Calu3 (cell line): Measurements from ENCODE around the gene DGKG. TPM values are rescaled to one million over a fixed set of nuclear protein-coding genes. Genes with fewer than 3 reads are reported as not detected.

Experiments used
- BruUV-seq: library from RNA; stranded (reverse); fragments of 400-500 nt; replicated peaks from 2 replicates; lab custom pipeline; 2021; lab: Mats Ljungman, UMichigan
- CTCF ChIA-PET: fragments of 300-600 bp; sonication (Branson Sonifier 250); formaldehyde crosslinking; loops from one replicate; lab custom pipeline; 2022; ENCODE audit warnings: antibody characterized with exemption; lab: Charles Lee
- DNase-seq: peaks from one replicate; pipeline ENCODE4 v3.0.0; 2022
- H3K27ac Mint-ChIP-seq: one replicate; pipeline ENCODE4 v1.8.0; 2022; ENCODE audit warnings: mixed read lengths; ENCODE audit not compliant: unreplicated experiment
- H3K27me3 Mint-ChIP-seq: one replicate; pipeline ENCODE4 v1.8.0; 2022; ENCODE audit warnings: mixed read lengths; ENCODE audit not compliant: unreplicated experiment
- H3K36me3 Mint-ChIP-seq: one replicate; pipeline ENCODE4 v1.8.0; 2022; ENCODE audit warnings: mild to moderate bottlenecking, moderate library complexity, mixed read lengths; ENCODE audit not compliant: insufficient read depth, unreplicated experiment
- H3K4me1 Mint-ChIP-seq: one replicate; pipeline ENCODE4 v1.8.0; 2022; ENCODE audit warnings: mild to moderate bottlenecking, low read depth, mixed read lengths; ENCODE audit not compliant: unreplicated experiment
- H3K4me3 Mint-ChIP-seq: one replicate; pipeline ENCODE4 v1.8.0; 2022; ENCODE audit warnings: mild to moderate bottlenecking, low read depth, moderate library complexity, mixed read lengths; ENCODE audit not compliant: unreplicated experiment
- H3K9me3 Mint-ChIP-seq: one replicate; pipeline ENCODE4 v1.8.0; 2022; ENCODE audit warnings: low read depth, mixed read lengths; ENCODE audit not compliant: unreplicated experiment
- intact Hi-C: fragments of 100-400 bp; cut with micrococcal nuclease; formaldehyde crosslinking; loops from one replicate; pipeline ENCODE4 v1.10.0; 2022; ENCODE audit not compliant: unreplicated experiment
- total RNA-seq: library from RNA; stranded (reverse); gene quantifications from 2 replicates; pipeline ENCODE4 v1.2.3, GENCODE V29; 2022
- TF ChIP-seq, protein P1 (sequence below): fragments of 200-600 bp; IDR thresholded peaks from one replicate; pipeline ENCODE4 v1.8.0; 2022; ENCODE audit warnings: antibody characterized with exemption; ENCODE audit not compliant: unreplicated experiment

The DGKG gene
- total RNA-seq, 1 experiment from 2014 or later = 5.7 TPM

DNA sequence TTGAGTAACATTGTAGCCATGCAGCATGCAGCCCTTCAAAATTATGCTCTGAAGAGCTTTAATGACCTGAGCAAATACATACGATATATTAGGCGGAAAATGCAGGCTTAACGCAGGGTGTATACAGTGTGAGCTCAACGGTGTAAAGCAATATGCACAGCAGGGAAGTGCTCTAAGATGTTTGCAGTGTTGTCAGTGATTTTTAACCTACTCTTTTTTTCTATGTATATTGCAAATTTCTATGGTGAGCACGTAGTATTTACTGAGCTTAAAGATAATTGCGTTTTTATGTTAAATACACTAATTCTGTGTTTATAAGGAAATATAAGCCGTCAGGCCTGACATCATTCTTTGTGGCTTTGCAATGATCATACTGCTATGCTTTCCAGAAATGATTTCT is 42.1 kb downstream of the DGKG start:
- intact Hi-C loops = no loop called here
- no peak for DNase-seq
- no peak overlapping the region for H3K4me3 Mint-ChIP-seq
- TF ChIP-seq, protein P1, sequence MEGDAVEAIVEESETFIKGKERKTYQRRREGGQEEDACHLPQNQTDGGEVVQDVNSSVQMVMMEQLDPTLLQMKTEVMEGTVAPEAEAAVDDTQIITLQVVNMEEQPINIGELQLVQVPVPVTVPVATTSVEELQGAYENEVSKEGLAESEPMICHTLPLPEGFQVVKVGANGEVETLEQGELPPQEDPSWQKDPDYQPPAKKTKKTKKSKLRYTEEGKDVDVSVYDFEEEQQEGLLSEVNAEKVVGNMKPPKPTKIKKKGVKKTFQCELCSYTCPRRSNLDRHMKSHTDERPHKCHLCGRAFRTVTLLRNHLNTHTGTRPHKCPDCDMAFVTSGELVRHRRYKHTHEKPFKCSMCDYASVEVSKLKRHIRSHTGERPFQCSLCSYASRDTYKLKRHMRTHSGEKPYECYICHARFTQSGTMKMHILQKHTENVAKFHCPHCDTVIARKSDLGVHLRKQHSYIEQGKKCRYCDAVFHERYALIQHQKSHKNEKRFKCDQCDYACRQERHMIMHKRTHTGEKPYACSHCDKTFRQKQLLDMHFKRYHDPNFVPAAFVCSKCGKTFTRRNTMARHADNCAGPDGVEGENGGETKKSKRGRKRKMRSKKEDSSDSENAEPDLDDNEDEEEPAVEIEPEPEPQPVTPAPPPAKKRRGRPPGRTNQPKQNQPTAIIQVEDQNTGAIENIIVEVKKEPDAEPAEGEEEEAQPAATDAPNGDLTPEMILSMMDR = no peak
- no peaks in the 10 kb centered on the region for H3K9me3 Mint-ChIP-seq
- CTCF ChIA-PET = no interaction called here
- no peak overlapping the region for H3K27ac Mint-ChIP-seq
- BruUV-seq = no TSS peak
- H3K36me3 Mint-ChIP-seq = no peaks in the 10 kb centered on the region
- peaks cover 88% of the 10 kb centered on the region for H3K27me3 Mint-ChIP-seq
- H3K4me1 Mint-ChIP-seq = no peaks in the 10 kb centered on the region

DNA sequence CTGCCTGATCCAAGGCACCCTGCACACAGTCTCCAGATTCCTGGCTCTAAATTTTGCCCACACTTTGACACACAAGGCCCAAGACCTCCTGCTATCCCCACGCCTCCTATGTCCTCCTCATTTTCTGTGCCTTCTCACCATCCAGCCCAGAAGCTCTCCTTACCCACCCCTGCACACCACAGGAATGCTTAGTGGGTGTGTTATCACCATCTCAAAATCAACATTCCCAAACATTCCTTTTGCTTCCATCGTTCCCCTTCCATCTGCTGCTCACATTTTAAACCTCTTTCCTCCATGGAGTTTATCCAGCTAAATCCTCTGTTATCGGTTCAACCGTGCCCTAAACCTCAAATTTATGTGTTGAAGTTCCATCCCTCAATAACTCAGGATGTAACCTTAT is 43.9 kb downstream of the DGKG start:
- no peak for DNase-seq
- no TSS peak for BruUV-seq
- no peak overlapping the region for H3K4me3 Mint-ChIP-seq
- no peak overlapping the region for H3K27ac Mint-ChIP-seq
- TF ChIP-seq, protein P1 = no peak
- H3K9me3 Mint-ChIP-seq = no peaks in the 10 kb centered on the region
- peaks cover 70% of the 10 kb centered on the region for H3K27me3 Mint-ChIP-seq
- H3K4me1 Mint-ChIP-seq = no peaks in the 10 kb centered on the region
- intact Hi-C loops = no loop called here
- CTCF ChIA-PET = interaction anchor here (1.1 kb wide), 1 partner anchor 10 kb away, joined by 3 read pairs; no protein-coding TSS in a partner anchor
- no peaks in the 10 kb centered on the region for H3K36me3 Mint-ChIP-seq

DNA sequence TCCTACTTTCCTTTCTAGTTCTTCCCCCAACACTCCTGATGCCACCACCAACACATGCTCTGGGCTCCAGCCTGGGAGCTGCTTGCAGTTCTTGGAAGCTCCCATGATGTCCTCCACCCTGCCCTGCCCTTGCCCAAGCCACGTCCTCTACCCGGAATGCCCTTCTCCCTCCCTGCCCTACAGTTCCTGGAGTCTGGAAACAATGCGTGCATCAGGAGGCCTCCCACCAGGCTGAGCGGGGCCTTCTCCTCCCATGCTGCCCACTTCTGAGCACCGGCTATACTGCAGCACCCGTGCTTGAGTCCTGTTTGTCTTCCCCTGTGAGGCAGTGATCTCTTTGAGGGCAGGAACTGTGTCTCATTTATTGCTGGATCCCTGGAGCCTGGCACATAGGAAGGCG is 44.6 kb downstream of the DGKG start:
- Mint-ChIP-seq H3K9me3 (no peaks in the 10 kb centered on the region), H3K27me3 (peaks cover 70% of the 10 kb centered on the region), H3K4me1 (no peaks in the 10 kb centered on the region), H3K4me3 (no peak overlapping the region), H3K27ac (no peak overlapping the region), H3K36me3 (no peaks in the 10 kb centered on the region)
- intact Hi-C loops = no loop called here
- TF ChIP-seq, protein P1 = no peak
- no TSS peak for BruUV-seq
- DNase-seq = no peak
- CTCF ChIA-PET = no interaction called here

DNA sequence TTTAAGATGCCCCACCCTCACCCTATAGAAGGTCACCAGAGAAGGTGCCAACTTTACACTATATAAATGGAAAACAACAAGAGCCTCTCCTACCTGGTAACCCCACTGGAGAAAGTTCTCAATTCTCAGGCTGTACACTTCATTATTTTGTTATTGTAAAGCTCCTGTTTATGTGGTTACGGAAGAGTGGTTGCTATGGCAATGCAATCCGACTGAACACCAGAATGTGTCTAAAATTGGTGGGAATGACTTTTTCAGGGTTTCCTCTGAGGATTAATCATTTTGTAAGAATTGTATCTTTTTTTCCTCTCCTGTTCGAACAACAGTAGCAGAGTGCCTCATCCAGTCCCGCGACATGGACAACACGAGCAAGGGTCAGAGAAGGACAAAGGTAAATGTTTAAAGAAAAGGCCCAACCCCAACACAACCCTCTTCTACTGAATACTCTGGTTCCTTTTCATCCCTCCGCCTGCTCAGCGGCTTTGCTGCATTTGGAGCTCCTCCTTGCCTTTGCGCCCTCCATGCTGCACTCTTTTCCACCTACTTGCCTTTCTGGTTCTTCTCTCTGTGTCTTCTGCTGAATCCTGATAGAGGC is 45.3 kb downstream of the DGKG start:
- Mint-ChIP-seq H3K27ac (no peak overlapping the region), H3K4me1 (no peaks in the 10 kb centered on the region), H3K9me3 (no peaks in the 10 kb centered on the region), H3K36me3 (no peaks in the 10 kb centered on the region), H3K27me3 (peaks cover 68% of the 10 kb centered on the region), H3K4me3 (no peak overlapping the region)
- no TSS peak for BruUV-seq
- CTCF ChIA-PET = no interaction called here
- DNase-seq = no peak
- TF ChIP-seq, protein P1 = no peak
- intact Hi-C loops = no loop called here
